WI38 (cell line): ENCODE measurements around the gene IL17F.

Experiments
- H3K4me3 ChIP-seq: 2 replicates; pipeline ENCODE4 v1.5.1; 2011; ENCODE audit warnings: low read depth, mild to moderate bottlenecking, control low read depth, low read length
- TF ChIP-seq, protein P1 (sequence below): IDR thresholded peaks from 2 replicates; pipeline ENCODE4 v1.5.1; 2012; ENCODE audit warnings: low read depth, mild to moderate bottlenecking, control low read depth, low read length

The IL17F gene

DNA sequence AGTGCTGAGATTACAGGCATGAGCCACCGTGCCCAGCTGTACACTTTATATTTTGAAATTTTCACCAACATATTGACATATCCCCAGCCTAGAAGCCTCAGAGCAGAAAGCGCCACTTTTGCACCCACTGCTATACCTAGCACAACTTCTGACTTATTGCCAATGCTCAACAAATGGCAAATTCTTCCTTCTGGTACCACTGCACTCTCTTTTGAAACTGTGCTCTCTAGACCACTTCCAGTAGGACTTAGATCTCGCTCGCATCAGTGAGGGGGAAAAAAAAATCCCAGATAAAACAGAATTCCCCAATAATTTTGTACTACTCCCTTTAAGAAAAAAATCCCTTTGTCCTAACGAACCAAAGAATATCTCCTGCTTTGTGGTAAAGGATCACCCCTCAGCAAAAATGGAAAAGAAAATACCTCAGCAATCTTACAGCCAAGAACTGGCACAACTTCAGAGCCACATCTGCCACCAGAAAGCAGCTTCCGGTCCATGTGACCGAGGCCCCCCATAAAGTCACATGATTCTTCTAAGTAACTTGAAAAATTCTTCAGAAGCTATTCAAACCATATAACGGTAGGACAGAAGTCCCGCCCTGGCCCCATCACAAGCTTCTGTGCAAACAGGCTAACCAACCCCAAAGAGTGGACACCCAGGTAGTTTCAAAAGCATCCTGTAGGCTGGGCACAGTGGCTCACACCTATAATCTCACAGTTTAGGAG lies 18.5 kb upstream of the IL17F start:
- no peak overlapping the region for H3K4me3 ChIP-seq
- TF ChIP-seq, protein P1, sequence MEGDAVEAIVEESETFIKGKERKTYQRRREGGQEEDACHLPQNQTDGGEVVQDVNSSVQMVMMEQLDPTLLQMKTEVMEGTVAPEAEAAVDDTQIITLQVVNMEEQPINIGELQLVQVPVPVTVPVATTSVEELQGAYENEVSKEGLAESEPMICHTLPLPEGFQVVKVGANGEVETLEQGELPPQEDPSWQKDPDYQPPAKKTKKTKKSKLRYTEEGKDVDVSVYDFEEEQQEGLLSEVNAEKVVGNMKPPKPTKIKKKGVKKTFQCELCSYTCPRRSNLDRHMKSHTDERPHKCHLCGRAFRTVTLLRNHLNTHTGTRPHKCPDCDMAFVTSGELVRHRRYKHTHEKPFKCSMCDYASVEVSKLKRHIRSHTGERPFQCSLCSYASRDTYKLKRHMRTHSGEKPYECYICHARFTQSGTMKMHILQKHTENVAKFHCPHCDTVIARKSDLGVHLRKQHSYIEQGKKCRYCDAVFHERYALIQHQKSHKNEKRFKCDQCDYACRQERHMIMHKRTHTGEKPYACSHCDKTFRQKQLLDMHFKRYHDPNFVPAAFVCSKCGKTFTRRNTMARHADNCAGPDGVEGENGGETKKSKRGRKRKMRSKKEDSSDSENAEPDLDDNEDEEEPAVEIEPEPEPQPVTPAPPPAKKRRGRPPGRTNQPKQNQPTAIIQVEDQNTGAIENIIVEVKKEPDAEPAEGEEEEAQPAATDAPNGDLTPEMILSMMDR = no peak

- TF ChIP-seq, protein P1 = no peak
- peak overlapping the region; percentile 23 for H3K4me3 ChIP-seq
These were observed 16.9 kb upstream of the IL17F start for GRCh38 chr6:52261229-52261628.

- peak overlapping the region; percentile 23; the same call in 1 of the 2 replicates for H3K4me3 ChIP-seq
- TF ChIP-seq, protein P1 = no peak
These were observed 16.3 kb upstream of the IL17F start for GRCh38 chr6:52260634-52261033.

GRCh38 chr6:52255434-52255833 lies 11.1 kb upstream of the IL17F start:
- no peak overlapping the region for H3K4me3 ChIP-seq
- TF ChIP-seq, protein P1 = no peak

DNA sequence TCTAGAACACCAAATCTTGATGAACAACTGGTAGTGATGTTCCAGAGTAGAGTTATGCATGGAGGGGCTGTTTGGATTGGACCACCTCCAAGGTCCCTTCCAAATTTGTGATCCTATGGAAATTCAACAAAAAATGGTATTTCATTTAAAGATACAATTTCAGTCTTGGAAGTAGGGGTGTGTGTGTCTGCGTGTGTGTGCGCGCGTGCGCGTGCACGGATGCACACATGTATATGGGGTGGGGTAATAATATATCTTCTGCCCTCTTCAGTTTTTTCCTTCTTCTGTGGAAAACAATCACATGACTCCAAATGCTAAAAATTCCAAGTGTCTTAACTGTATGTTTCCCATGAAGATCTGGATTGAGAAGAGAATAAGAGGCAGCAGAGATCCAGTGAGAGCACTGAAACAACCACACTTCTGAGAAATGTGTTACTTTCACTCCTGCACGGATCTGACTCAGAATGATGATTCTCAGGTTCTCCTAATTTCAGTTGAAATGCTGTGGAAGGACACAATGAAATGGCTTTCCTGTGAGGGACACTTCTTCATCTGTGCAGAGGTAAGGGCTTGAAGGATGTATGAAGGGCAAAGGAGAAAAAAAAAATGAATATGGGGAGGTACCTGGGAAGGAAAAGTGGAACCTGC lies 10.6 kb upstream of the IL17F start:
- H3K4me3 ChIP-seq = no peak overlapping the region
- TF ChIP-seq, protein P1 = no peak

DNA sequence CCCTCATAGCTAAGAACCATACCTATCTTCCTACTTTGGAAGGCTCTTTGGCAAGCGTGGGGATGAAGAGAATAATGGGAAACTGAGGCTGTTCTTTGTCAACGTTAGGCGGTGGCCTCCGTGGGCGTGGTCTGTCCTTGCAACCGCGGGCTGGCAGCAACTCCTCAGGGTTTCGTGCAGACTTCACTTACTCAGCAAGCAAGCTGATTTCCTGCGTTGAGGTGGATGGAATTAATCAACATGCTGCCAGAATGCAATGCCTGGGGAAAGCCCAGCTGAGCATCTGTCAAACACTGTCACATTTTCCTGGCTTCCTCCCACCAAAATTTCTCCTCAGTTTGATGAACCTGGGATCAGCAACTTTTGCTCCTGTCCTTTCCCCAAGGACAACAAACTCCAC lies 9.2 kb upstream of the IL17F start:
- H3K4me3 ChIP-seq = no peak overlapping the region
- TF ChIP-seq, protein P1 = no peak

DNA sequence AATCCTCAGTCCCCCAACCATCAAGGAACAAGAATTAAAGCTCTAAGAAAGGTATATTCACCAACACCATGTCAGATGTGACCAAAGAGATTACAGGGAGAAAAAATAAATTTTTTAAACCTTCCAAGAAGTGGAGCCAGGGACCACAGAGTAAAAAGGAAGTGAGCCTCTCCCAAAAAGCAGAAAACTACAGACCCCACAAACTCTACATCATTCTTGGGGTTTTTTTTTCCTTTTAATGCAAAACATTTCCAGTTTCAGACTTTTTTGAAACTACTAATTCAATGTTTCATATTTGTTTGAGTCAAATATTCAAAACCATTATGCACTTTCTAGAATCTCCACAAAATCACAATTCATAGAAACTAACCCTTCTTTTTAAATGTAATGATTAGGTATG lies 6.8 kb upstream of the IL17F start:
- H3K4me3 ChIP-seq = no peak overlapping the region
- TF ChIP-seq, protein P1 = no peak
